ENCODE measurements around the gene NCS1. TPM values are rescaled to one million over a fixed set of nuclear protein-coding genes. Genes with fewer than 3 reads are reported as not detected.

Gene NCS1
- total RNA-seq = 10 to 100 TPM; 11.6 to 32.5 (median 24.3) TPM

DNA sequence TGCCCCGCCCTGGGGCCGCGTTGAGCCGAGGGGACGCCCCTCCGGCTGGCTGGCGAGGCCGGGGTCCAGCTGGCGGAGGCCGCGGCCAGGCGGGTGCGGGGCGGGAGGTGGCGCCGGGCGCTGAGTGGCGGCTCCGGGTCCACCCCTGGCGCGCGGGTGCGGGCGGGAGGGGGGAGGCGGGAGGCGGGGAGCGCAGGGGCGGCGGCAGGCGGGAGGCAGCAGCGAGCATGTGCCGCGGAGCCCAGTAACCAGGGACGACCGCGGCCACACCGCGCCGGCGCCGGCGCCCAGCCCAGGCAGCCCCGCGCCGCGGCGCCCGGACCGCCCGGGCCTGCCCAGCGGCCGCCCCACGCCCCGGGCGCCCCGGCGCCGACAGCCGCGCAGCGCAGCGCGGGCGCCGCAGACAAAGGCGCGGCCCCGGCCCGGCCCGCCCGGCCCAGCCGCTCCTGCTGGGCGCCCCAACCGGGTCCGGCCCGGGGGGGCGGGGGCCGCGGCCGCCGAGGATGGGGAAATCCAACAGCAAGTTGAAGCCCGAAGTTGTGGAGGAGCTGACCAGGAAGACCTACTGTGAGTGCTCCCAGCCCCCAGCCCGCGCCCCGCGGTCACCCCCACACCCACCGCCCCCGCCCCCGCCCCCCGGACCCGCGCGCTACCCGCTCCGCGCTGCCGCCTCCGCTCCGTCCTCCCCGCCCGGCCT, at the start of gene NCS1:
TSS of gene NCS1 (plus strand) at position 244 of the 697 bp plus-strand sequence. CDS start at position 504, 260 bp downstream.
- no CpG with 5 or more reads among the region's 101 CpGs for WGBS

DNA sequence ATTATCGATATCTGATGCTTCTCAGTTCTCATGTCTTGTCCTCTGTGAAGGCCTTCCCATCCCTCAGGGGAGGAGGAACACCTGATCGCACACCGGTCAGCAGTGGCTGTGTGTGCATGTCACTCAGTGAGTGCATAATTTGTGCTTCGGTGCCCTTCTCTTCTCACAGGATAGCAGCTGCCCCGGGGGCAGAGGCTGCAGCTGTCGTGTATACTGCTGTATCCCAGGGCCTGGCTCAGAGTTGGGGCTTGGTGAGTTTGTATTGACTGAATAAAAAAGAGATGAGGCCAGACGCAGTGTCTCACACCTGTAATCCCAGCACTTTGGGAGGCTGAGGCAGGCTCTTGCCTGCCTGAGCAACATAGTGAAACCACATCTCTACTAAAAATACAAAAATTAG, 49.7 kb upstream of the NCS1 start:
- DNase-seq (ENCODE audit: low spot score in 2 of 2) = no peak
- Histone ChIP-seq H3K27me3 (no peaks in the 10 kb centered on the region), H3K36me3 (peaks cover 48% of the 10 kb centered on the region), H3K4me1 (peaks cover 27% of the 10 kb centered on the region), H3K9me3 (no peaks in the 10 kb centered on the region), H3K27ac (no peak overlapping the region), H3K4me3 (no peak overlapping the region)
- TF ChIP-seq, protein P1, sequence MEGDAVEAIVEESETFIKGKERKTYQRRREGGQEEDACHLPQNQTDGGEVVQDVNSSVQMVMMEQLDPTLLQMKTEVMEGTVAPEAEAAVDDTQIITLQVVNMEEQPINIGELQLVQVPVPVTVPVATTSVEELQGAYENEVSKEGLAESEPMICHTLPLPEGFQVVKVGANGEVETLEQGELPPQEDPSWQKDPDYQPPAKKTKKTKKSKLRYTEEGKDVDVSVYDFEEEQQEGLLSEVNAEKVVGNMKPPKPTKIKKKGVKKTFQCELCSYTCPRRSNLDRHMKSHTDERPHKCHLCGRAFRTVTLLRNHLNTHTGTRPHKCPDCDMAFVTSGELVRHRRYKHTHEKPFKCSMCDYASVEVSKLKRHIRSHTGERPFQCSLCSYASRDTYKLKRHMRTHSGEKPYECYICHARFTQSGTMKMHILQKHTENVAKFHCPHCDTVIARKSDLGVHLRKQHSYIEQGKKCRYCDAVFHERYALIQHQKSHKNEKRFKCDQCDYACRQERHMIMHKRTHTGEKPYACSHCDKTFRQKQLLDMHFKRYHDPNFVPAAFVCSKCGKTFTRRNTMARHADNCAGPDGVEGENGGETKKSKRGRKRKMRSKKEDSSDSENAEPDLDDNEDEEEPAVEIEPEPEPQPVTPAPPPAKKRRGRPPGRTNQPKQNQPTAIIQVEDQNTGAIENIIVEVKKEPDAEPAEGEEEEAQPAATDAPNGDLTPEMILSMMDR (IDR thresholded peaks at IDR 0.05) = no peak
- no peak for TF ChIP-seq EP300 (IDR thresholded peaks at IDR 0.05)
- TF ChIP-seq POLR2A (IDR thresholded peaks at IDR 0.05) = no peak
- TF ChIP-seq POLR2AphosphoS5 (IDR thresholded peaks at IDR 0.05) = no peak
- WGBS = 62% methylated on average over 7 of the region's 7 CpGs

More for the DNA sequence above, at the start of gene NCS1:
- TF ChIP-seq, protein P1 (IDR thresholded peaks at IDR 0.05) = no peak
- TF ChIP-seq POLR2A (IDR thresholded peaks at IDR 0.05) (no peak), POLR2AphosphoS5 (IDR thresholded peaks at IDR 0.05) (no peak), EP300 (IDR thresholded peaks at IDR 0.05) (no peak)
- H3K27ac ChIP-seq = peak within 1 kb of the TSS; percentile 75
- peak within 1 kb of the TSS; percentile 69 for H3K4me3 ChIP-seq
- peaks cover 9% of the 10 kb centered on the region for H3K36me3 ChIP-seq
- no peaks in the 10 kb centered on the region for H3K9me3 ChIP-seq
- DNase-seq (ENCODE audit: low spot score in 2 of 2) = no peak
- peaks cover 21% of the 10 kb centered on the region for H3K4me1 ChIP-seq
- H3K27me3 ChIP-seq = no peaks in the 10 kb centered on the region

GRCh38 chr9:130124085-130124860, 47.9 kb upstream of the NCS1 start:
- H3K36me3 ChIP-seq = peaks cover 54% of the 10 kb centered on the region
- no peak overlapping the region for H3K4me3 ChIP-seq
- DNase-seq (ENCODE audit: low spot score in 2 of 2) = no peak
- no peaks in the 10 kb centered on the region for H3K27me3 ChIP-seq
- H3K27ac ChIP-seq = no peak overlapping the region
- H3K9me3 ChIP-seq = no peaks in the 10 kb centered on the region
- WGBS = 70% methylated on average over 7 of the region's 7 CpGs
- no peak for TF ChIP-seq EP300 (IDR thresholded peaks at IDR 0.05)
- no peak for TF ChIP-seq POLR2AphosphoS5 (IDR thresholded peaks at IDR 0.05)
- TF ChIP-seq POLR2A (IDR thresholded peaks at IDR 0.05) = no peak
- TF ChIP-seq, protein P1 (IDR thresholded peaks at IDR 0.05) = no peak
- peaks cover 22% of the 10 kb centered on the region for H3K4me1 ChIP-seq

GRCh38 chr9:130126721-130127433, 45.3 kb upstream of the NCS1 start:
- H3K27me3 ChIP-seq = no peaks in the 10 kb centered on the region
- WGBS = 49% methylated on average over 4 of the region's 4 CpGs
- H3K36me3 ChIP-seq = peaks cover 56% of the 10 kb centered on the region
- H3K4me3 ChIP-seq = no peak overlapping the region
- H3K4me1 ChIP-seq = peaks cover 25% of the 10 kb centered on the region
- no peak for TF ChIP-seq POLR2AphosphoS5 (IDR thresholded peaks at IDR 0.05)
- no peak for TF ChIP-seq EP300 (IDR thresholded peaks at IDR 0.05)
- no peak for TF ChIP-seq POLR2A (IDR thresholded peaks at IDR 0.05)
- TF ChIP-seq, protein P1 (IDR thresholded peaks at IDR 0.05) = no peak
- no peak for DNase-seq (ENCODE audit: low spot score in 2 of 2)
- no peaks in the 10 kb centered on the region for H3K9me3 ChIP-seq
- H3K27ac ChIP-seq = no peak overlapping the region
